B cell (primary cell): ENCODE results near the gene ATP10A. TPM values are rescaled to one million over a fixed set of nuclear protein-coding genes. Genes with fewer than 3 reads are reported as not detected.

Source experiments
- ATAC-seq: fragments of 200-7000 bp; cut with Tn5 transposase; one replicate; pipeline ENCODE4 v1.10.0; 2021; ENCODE audit warnings: low read depth, mild to moderate bottlenecking, moderate number of reproducible peaks, moderate library complexity
- CTCF ChIA-PET: fragments of 350-600 bp; sonication (Branson Sonifier 250); formaldehyde crosslinking; loops from one replicate; lab custom pipeline; 2021; ENCODE audit warnings: antibody characterized with exemption, inconsistent platforms; lab: Charles Lee
- POLR2A ChIA-PET: fragments of 350-600 bp; sonication (Branson Sonifier 250); formaldehyde crosslinking; loops from one replicate; lab custom pipeline; 2021; ENCODE audit warnings: antibody characterized with exemption; lab: Charles Lee
- DNase-seq: peaks from one replicate; pipeline ENCODE4 v3.0.0; 2013
- H2AFZ ChIP-seq: 2 replicates; pipeline ENCODE4 v1.6.1; 2012; ENCODE audit warnings: mild to moderate bottlenecking, low read depth, low read length; ENCODE audit not compliant: insufficient read depth, poor library complexity, severe bottlenecking
- H3K27ac ChIP-seq, 2 donors: 1 replicate in 1 of 2; 2 replicates in 1 of 2; pipeline ENCODE4 v1.5.1; 2012 to 2013; ENCODE audit warnings: low read length in 2 of 2, mild to moderate bottlenecking in 2 of 2, moderate library complexity in 1 of 2
- H3K27me3 ChIP-seq, 4 experiments: fragments of 200-600 bp in 1 of 4; sonication (generic) in 1 of 4; replicated peaks in 1 of 4; 1 replicate in 2 of 4; 2 replicates in 2 of 4; pipeline versions ENCODE4 v1.6.1 to v1.7.0; 2013 to 2016; ENCODE audit warnings: low read length in 3 of 4, mild to moderate bottlenecking in 2 of 4, mixed read lengths in 1 of 4, moderate library complexity in 1 of 4; ENCODE audit not compliant: insufficient read depth in 4 of 4, control insufficient read depth in 3 of 4; ENCODE audit errors: control extremely low read depth in 1 of 4
- H3K36me3 ChIP-seq, 2 experiments: replicated peaks in 1 of 2; 1 replicate in 1 of 2; 2 replicates in 1 of 2; pipeline versions ENCODE4 v1.6.1 to v1.7.1; 2013; ENCODE audit warnings: low read length in 1 of 2; ENCODE audit not compliant: insufficient read depth in 2 of 2, control insufficient read depth in 1 of 2; ENCODE audit errors: control extremely low read depth in 1 of 2, extremely low read depth in 1 of 2
- H3K4me1 ChIP-seq, 2 donors: fragments of 200-600 bp in 1 of 2; sonication (generic) in 1 of 2; 1 replicate in 1 of 2; 2 replicates in 1 of 2; pipeline versions ENCODE4 v1.5.1 to v1.6.1; 2013 to 2017; ENCODE audit warnings: low read length in 2 of 2; ENCODE audit not compliant: control insufficient read depth in 2 of 2, insufficient read depth in 2 of 2
- H3K4me2 ChIP-seq: replicated peaks from 2 replicates; pipeline ENCODE3; 2012; ENCODE audit warnings: mild to moderate bottlenecking, low read depth, low read length; ENCODE audit not compliant: poor library complexity, severe bottlenecking
- H3K4me3 ChIP-seq, 5 experiments: fragments of 200-600 bp in 1 of 5; sonication (generic) in 1 of 5; 1 replicate in 3 of 5; 2 replicates in 2 of 5; pipeline versions ENCODE4 v1.5.1 to v1.7.0; 2011 to 2016; ENCODE audit warnings: low read length in 4 of 5, mild to moderate bottlenecking in 4 of 5, low read depth in 2 of 5, control low read depth in 1 of 5, moderate library complexity in 1 of 5; ENCODE audit not compliant: insufficient read depth in 1 of 5; ENCODE audit errors: control extremely low read depth in 1 of 5, extremely low read depth in 1 of 5
- H3K79me2 ChIP-seq: fragments of 200-600 bp; sonication (generic); one replicate; pipeline ENCODE4 v1.6.0; 2016; ENCODE audit warnings: low read length; ENCODE audit not compliant: control insufficient read depth, insufficient read depth
- H3K9ac ChIP-seq: fragments of 200-600 bp; sonication (generic); 2 replicates; pipeline ENCODE4 v1.6.1; 2017; ENCODE audit warnings: mild to moderate bottlenecking, low read length, moderate library complexity
- H3K9me3 ChIP-seq, 3 donors: one replicate each; pipeline versions ENCODE4 v1.6.1 to v1.7.1; 2013; ENCODE audit warnings: low read length in 2 of 3; ENCODE audit not compliant: control insufficient read depth in 2 of 3, insufficient read depth in 1 of 3; ENCODE audit errors: control extremely low read depth in 1 of 3
- H4K20me1 ChIP-seq: 2 replicates; pipeline ENCODE4 v1.6.0; 2012; ENCODE audit warnings: mild to moderate bottlenecking, low read length; ENCODE audit not compliant: insufficient read depth, control insufficient read depth, poor library complexity, severe bottlenecking
- H3K27ac Mint-ChIP-seq: one replicate; pipeline ENCODE4 v1.8.0; 2021; ENCODE audit warnings: mixed read lengths
- H3K27me3 Mint-ChIP-seq: one replicate; pipeline ENCODE4 v1.8.0; 2021; ENCODE audit warnings: mixed read lengths
- H3K4me1 Mint-ChIP-seq: one replicate; pipeline ENCODE4 v1.8.0; 2021; ENCODE audit warnings: mixed read lengths
- H3K4me3 Mint-ChIP-seq: one replicate; pipeline ENCODE4 v1.8.0; 2021; ENCODE audit warnings: mixed read lengths
- H3K9me3 Mint-ChIP-seq: one replicate; pipeline ENCODE4 v1.8.0; 2022; ENCODE audit warnings: mixed read lengths; ENCODE audit not compliant: insufficient read depth
- CTCF ChIP-seq: fragments of 200-600 bp; IDR thresholded peaks from one replicate; pipeline ENCODE4 v1.8.0; 2022; ENCODE audit warnings: antibody characterized with exemption, mild to moderate bottlenecking
- EZH2 ChIP-seq: IDR thresholded peaks from 2 replicates; pipeline ENCODE4 v1.6.1; 2012; ENCODE audit warnings: borderline replicate concordance, low read depth, mild to moderate bottlenecking, moderate library complexity, low read length; ENCODE audit not compliant: insufficient read depth, poor library complexity, severe bottlenecking
- WGBS: methylation state at CpG from one replicate; pipeline ENCODE4 v1.1.5; 2013; ENCODE audit warnings: missing lambda C conversion rate; ENCODE audit not compliant: insufficient coverage; 5-methylcytosine and 5-hydroxymethylcytosine counted together
- intact Hi-C: fragments of 100-400 bp; cut with micrococcal nuclease; formaldehyde crosslinking; loops from one replicate; pipeline ENCODE4 v1.10.0; 2022
- polyA plus RNA-seq: library from polyadenylated mRNA; depleted of rRNA; stranded (reverse); fragments of >200 nt; gene quantifications from 2 replicates; pipeline ENCODE4 v1.2.3, GENCODE V29; 2012
- total RNA-seq, 2 donors: library from RNA; stranded (reverse); fragments of 120-200 nt in 1 of 2; gene quantifications; 1 replicate in 1 of 2; 2 replicates in 1 of 2; pipeline versions ENCODE4 v1.2.3 to v1.2.4, GENCODE V29; 2013 to 2022

Gene ATP10A
- total and polyA plus RNA-seq, 2 donors (not counting 1 experiment from before 2014, with no cell fraction given) = 0.21 to 0.22 TPM

GRCh38 chr15:25643120-25643519, 220.0 kb downstream of the ATP10A start:
- Histone ChIP-seq H3K79me2 (no peaks in the 10 kb centered on the region), H3K4me1 (no peaks in the 10 kb centered on the region), H3K9me3 (peaks cover 0 to 2% (median 0%) of the 10 kb centered on the region in 3 donors), H4K20me1 (no peaks in the 10 kb centered on the region), H3K4me3 (no peak overlapping the region), H3K27ac (no peak overlapping the region), H3K9ac (no peak overlapping the region), H3K4me2 (no peak overlapping the region), H3K36me3 (no peaks in the 10 kb centered on the region), H2AFZ (no peak overlapping the region), H3K27me3 (peaks cover 0 to 3% (median 0%) of the 10 kb centered on the region in 4 experiments)
- WGBS = 80% methylated on average over 1 of the region's 4 CpGs
- H3K27me3 Mint-ChIP-seq = peaks cover 19% of the 10 kb centered on the region
- no peak overlapping the region for H3K27ac Mint-ChIP-seq
- CTCF ChIA-PET = interaction anchor here (0.6 kb wide), 1 partner anchor 140 kb away, joined by 3 read pairs; no protein-coding TSS in a partner anchor
- DNase-seq (no peak), ATAC-seq (no peak)
- H3K4me3 Mint-ChIP-seq = no peak overlapping the region
- no peaks in the 10 kb centered on the region for H3K9me3 Mint-ChIP-seq
- no peaks in the 10 kb centered on the region for H3K4me1 Mint-ChIP-seq
- intact Hi-C loops = no loop called here
- TF ChIP-seq CTCF = no peak
- TF ChIP-seq EZH2 = no peak
- POLR2A ChIA-PET = no interaction called here

GRCh38 chr15:25641762-25642161, 221.4 kb downstream of the ATP10A start:
- Histone ChIP-seq H3K27ac (no peak overlapping the region), H4K20me1 (no peaks in the 10 kb centered on the region), H3K36me3 (no peaks in the 10 kb centered on the region), H3K79me2 (no peaks in the 10 kb centered on the region), H3K4me3 (no peak overlapping the region), H3K4me1 (no peaks in the 10 kb centered on the region), H3K9me3 (peaks cover 0 to 2% (median 0%) of the 10 kb centered on the region in 3 donors), H3K27me3 (peaks cover 0 to 3% (median 0%) of the 10 kb centered on the region in 4 experiments), H3K4me2 (no peak overlapping the region), H2AFZ (no peak overlapping the region), H3K9ac (no peak overlapping the region)
- H3K27ac Mint-ChIP-seq = no peak overlapping the region
- ChIA-PET POLR2A (no interaction called here), CTCF (no interaction called here)
- peaks cover 15% of the 10 kb centered on the region for H3K27me3 Mint-ChIP-seq
- TF ChIP-seq EZH2 = no peak
- TF ChIP-seq CTCF = no peak
- ATAC-seq (no peak), DNase-seq (no peak)
- H3K4me1 Mint-ChIP-seq = no peaks in the 10 kb centered on the region
- WGBS = 92% methylated on average over 3 of the region's 6 CpGs
- H3K4me3 Mint-ChIP-seq = no peak overlapping the region
- intact Hi-C loops = no loop called here
- H3K9me3 Mint-ChIP-seq = no peaks in the 10 kb centered on the region
